HG02623 (cell line): ENCODE results near the gene RTL1.

Experiments
- ATAC-seq: cut with Tn5 transposase; IDR thresholded peaks from one replicate; pipeline ENCODE4 v1.9.1; 2021; ENCODE audit warnings: moderate library complexity; ENCODE audit not compliant: unreplicated experiment

The RTL1 gene

DNA sequence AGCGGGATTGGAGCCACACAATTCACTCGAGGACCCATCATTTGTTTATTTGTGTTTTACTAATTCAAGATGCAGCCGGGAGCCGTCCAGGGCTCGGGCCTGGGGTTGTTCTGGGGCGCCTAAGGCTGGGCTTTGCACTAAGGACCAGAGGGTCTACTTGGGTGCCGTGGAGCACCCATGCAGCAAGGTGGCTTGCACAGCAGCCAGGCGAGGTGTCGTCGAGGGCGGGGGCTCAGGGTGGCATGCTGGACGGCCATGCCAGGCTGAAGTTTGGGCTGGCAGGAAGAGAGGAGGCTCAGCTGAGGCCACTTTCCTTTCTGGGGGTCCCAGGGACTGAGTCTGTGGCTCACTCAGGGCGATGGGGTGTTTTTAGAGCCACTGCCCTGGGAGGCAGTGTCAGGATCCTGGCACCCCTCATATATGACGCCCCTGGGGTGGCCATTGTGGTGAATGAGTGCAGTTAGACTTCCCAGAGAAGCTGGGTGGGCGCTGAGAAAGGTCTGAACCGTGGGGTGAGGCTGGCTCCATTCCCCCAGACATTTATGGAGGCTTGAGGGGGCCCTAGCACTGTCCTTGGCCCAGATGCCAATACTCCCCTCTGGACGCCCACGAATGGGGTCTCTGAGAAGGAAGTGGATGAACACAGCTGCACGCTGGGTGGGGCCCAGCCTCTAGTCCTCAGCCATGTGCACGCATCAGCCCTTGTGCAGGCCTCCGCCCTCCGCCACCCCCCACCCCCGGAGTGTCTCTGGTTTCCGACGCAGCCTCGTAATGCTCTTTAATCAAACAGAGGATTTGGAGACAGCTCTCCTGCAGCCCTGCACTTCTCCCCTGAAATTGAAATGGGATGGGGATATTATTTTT lies 66.3 kb downstream of the RTL1 start:
- ATAC-seq, result no peak

DNA sequence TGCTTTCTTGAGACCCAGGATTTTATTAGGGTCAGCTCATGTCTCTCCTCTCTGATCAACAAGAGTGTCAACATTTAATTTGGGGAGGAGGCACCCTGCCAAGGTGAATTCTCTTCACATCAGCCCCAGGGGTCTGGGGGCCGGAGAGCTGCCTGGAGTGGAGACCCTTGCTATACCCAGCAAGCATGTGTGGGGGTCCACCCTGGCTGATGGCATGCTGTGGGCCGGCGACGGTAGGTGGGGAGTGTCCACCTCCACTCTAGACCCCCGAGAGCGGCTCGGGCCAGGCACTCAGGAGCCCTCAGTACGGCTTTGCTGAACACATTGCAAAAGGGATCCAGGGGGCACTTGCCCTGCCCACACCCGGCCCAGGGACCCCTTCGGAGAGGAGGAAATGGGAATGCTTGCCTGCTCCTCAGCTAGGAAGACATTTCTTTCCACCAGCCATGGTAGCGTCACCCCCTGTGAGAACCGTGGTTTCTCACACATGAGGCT lies 67.2 kb downstream of the RTL1 start:
- no peak for ATAC-seq

DNA sequence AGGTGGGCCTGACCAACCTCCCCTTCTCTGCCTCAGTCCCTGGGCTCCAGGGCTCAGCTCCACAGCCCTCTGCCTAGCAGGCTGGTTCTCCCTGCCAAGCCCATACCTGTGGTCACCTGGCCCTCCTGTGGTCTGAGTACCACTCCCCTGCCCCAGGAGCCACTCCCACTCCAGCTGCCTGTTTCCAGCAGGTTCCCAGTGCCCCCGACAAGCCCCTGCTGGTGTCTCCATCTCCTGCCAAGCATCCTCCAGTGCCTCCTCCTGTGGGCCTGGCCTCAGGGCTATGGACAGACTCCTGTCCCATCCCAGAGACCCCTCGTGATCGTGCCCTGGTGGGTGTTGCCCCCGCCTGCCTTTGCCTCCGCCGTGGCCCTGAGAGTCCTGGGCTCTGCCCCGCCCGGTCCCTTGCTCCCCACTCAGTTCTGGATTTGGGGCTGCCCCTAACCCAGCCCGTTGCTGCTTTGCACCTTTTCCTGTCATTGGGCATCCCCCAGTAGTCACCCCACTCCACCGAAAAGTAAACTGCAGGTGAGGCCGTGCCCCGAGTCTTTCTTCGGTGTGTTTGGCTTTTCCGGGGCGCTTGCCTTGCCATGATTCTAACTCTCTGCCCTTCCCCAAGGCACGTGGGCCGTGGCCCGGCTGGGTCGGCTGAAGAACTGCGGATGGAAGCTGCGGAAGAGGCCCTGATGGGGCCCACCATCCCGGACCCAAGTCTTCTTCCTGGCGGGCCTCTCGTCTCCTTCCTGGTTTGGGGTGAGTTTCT lies 67.8 kb downstream of the RTL1 start:
- ATAC-seq, result no peak

DNA sequence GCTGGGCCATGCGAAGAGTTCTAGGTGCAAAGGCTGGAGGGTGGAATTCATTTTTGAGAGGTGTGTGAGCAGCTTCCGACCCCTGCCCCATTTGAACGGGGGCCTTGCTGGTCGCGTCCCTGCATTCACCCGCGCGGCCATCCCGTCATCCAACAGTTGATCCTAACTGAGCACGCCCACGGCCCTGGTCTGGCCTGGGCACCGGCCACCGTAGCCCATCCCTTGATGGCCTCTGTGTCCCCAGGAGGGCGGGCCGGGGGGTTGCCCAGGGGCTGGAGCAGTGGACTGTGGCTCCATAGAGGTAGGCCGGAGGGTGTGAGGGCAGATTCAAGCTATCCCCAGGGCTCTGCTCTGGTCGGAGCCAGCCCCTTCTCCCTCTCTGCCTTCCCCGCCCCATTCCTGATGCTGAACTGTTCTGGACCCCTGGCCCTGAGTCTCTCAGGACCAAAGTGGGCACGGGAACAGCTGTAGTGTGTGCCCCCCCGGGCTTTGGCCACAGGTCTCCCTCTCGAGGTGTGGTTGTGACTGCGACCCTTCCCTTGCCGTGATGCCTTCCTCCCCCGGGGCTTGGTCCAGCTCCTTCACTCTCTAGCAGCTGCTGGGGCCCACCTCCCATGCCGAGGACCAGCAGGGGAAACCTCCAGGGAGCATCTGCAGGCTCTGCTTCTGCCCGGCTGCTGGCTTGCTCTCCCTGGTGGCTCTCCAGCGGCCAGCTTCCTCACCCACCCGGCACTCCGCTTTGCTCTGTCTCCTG lies 68.6 kb downstream of the RTL1 start:
- ATAC-seq, result no peak

DNA sequence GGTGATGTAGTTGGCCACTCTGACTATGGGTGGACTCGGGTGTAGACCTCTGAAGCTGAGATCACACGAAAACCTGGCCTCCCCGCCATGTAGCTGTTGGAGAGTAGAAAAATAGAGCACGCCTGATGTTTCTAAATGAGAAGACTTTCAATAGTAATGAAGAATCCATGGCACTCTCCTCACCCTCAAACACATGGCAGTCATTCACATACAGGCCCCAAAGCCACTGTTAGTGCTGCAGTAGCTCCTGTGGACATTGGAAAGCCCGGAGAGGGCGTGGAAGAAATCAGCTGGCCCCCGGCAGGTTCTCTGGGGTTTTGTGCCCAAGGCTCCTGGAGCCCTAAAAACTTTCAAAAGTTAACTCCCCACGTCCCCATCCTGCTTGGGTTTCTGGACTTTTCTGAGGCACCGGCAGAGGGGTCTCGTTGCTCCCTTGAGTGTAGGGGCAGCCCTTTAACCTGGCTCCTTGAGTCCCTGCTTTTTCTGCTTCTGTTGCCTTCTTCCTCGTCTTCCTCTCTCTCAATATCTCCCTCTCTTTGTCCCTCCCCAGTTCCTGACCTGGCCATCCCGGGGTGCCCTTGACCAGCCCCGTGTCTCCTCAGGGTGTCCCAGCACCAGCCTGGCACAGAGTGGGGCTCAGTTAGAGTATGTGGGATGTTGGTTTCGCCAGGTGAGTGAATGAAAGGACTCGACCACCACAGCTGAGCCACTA lies 69.3 kb downstream of the RTL1 start:
- no peak for ATAC-seq

DNA sequence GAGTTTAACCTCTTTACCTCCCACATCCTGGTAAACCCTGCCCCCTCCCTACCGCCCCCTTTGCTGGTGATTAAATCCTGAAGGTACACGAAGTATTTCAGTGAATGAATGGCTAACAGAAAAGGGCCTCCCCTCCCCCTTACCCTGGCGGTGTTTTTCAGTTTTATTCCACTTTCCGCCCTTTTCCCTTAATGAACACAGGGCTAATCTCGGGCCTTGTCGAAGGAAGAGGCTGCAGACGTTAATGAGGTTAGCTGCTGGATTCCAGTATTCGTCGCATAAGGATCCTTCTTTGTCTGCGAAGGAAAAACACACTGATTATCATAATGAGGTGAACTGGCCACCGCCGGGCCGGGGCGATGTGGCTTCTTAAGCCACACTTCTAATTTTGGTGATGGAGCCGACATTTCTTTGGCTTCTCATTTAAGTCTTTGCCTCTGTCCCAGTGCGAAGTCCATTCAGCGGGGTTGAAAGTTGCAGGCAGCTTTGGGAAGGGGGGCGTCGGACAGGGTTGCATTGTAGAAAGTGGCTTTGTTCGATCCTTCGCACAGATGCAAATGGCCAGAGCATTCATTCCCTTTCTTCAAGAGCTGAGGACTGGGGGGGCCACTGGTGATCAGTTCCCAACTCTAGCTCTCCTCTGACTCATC lies 71.1 kb downstream of the RTL1 start:
- no peak for ATAC-seq

DNA sequence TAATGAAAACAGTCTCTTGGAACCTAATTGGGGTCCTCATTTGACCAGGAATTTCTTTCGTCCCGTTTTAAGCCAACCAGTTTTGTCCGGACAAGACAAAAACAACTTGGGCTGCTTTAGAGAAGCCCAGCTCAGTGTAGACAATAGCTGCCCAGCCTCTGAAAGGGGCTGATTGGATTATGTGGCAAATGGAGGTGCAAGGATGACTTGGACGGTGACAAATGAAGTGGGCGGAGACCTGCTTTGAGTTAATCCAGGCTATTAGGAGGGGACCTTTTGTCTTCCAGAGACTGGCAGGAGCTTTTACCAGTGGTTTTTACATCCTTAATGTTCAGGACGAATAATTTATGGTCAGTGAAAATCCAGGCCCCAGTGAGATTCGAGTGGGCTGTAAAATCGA lies 72.8 kb downstream of the RTL1 start:
- ATAC-seq, result no peak
